HepG2 (cell line): Measurements from ENCODE around the gene KCNE2. TPM values are rescaled to one million over a fixed set of nuclear protein-coding genes. Genes with fewer than 3 reads are reported as not detected.

Experiments
- ETV5 ChIP-seq: IDR thresholded peaks from 2 replicates; pipeline ENCODE4 v1.6.1; 2018; ENCODE audit warnings: missing biosample characterization, missing genetic modification reagents, inconsistent platforms, borderline replicate concordance
- FUBP1 ChIP-seq: sonication (generic); formaldehyde crosslinking; IDR thresholded peaks from 2 replicates; pipeline ENCODE4 v1.5.1; 2020; ENCODE audit warnings: missing genetic modification reagents, mild to moderate bottlenecking, borderline replicate concordance
- GTF3A ChIP-seq: sonication (generic); formaldehyde crosslinking; conservative IDR thresholded peaks from 2 replicates; pipeline ENCODE4 v1.4.0; 2020; ENCODE audit warnings: mild to moderate bottlenecking, missing genetic modification reagents
- HINFP ChIP-seq: sonication (generic); formaldehyde crosslinking; IDR thresholded peaks from 2 replicates; pipeline ENCODE4 v1.4.0; 2020; ENCODE audit warnings: low read depth, mild to moderate bottlenecking, missing genetic modification reagents
- HOXA5 ChIP-seq: sonication (generic); formaldehyde crosslinking; IDR thresholded peaks from 2 replicates; pipeline ENCODE4 v1.4.0; 2020; ENCODE audit warnings: missing genetic modification reagents
- SNAPC5 ChIP-seq: sonication (generic); formaldehyde crosslinking; IDR thresholded peaks from 2 replicates; pipeline ENCODE4 v1.8.1; 2023; ENCODE audit warnings: mild to moderate bottlenecking, missing genetic modification reagents, borderline replicate concordance
- SP2 ChIP-seq: sonication (generic); formaldehyde crosslinking; IDR thresholded peaks from 2 replicates; pipeline ENCODE4 v1.5.1; 2020; ENCODE audit warnings: mild to moderate bottlenecking, missing genetic modification reagents
- ZNF10 ChIP-seq: sonication (generic); formaldehyde crosslinking; IDR thresholded peaks from 2 replicates; pipeline ENCODE4 v1.4.0; 2020; ENCODE audit warnings: mild to moderate bottlenecking, low read depth, missing genetic modification reagents, borderline replicate concordance
- ZNF703 ChIP-seq: sonication (generic); formaldehyde crosslinking; IDR thresholded peaks from 2 replicates; pipeline ENCODE4 v1.5.1; 2020; ENCODE audit warnings: missing genetic modification reagents, mild to moderate bottlenecking, moderate library complexity, borderline replicate concordance
- polyA plus RNA-seq, 8 experiments: library from polyadenylated mRNA; depleted of rRNA in 3 of 8; stranded (reverse) in 7 of 8; unstranded in 1 of 8; fragments of >200 nt; fragmentation: Illumina TruSeq in 4 of 8; extraction: Trizol in 4 of 8; gene quantifications; 2 replicates each; pipeline versions ENCODE4 v1.2.1 to v1.2.3, GENCODE V29; 2011 to 2016; ENCODE audit warnings: low read depth in 4 of 8, missing spikeins in 1 of 8, mixed read lengths in 1 of 8; ENCODE audit not compliant: insufficient read depth in 1 of 8
- total RNA-seq, 5 experiments: library from RNA; depleted of rRNA; stranded (reverse); fragments of >200 nt; fragmentation: Illumina TruSeq; extraction: Trizol; gene quantifications; 2 replicates each; pipeline ENCODE4 v1.2.3, GENCODE V29; 2016; ENCODE audit warnings: low read depth in 1 of 5
- TF ChIP-seq, protein P1 (sequence below), 2 experiments: sonication (generic) in 1 of 2; formaldehyde crosslinking in 1 of 2; IDR thresholded peaks; 2 replicates each; pipeline versions ENCODE4 v1.5.1 to v1.6.1; 2011 to 2020; ENCODE audit warnings: borderline replicate concordance in 1 of 2, low read depth in 1 of 2, low read length in 1 of 2, mild to moderate bottlenecking in 1 of 2, missing genetic modification reagents in 1 of 2, moderate library complexity in 1 of 2
- TF ChIP-seq, protein P2 (sequence below): sonication (generic); formaldehyde crosslinking; conservative IDR thresholded peaks from 2 replicates; pipeline ENCODE4 v1.4.0; 2020; ENCODE audit warnings: missing genetic modification reagents
- TF ChIP-seq, protein P3 (sequence below): sonication (generic); formaldehyde crosslinking; IDR thresholded peaks from 2 replicates; pipeline ENCODE4 v1.4.0; 2020; ENCODE audit warnings: missing genetic modification reagents, borderline replicate concordance

KCNE2 gene
- total and polyA plus RNA-seq, 2 of the 13 experiments (the other 11 are each of a cell fraction or from before 2014, with no cell fraction given): not detected

GRCh38 chr21:34351786-34352241 lies 12.0 kb upstream of the KCNE2 start (continued):
- TF ChIP-seq FUBP1 (CRISPR knock-in tag): no peak
- TF ChIP-seq, protein P1, sequence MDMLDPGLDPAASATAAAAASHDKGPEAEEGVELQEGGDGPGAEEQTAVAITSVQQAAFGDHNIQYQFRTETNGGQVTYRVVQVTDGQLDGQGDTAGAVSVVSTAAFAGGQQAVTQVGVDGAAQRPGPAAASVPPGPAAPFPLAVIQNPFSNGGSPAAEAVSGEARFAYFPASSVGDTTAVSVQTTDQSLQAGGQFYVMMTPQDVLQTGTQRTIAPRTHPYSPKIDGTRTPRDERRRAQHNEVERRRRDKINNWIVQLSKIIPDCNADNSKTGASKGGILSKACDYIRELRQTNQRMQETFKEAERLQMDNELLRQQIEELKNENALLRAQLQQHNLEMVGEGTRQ (IDR thresholded peaks at IDR 0.05; ENCODE audit: low read depth, low read length): no peak
- TF ChIP-seq, protein P1 (CRISPR knock-in tag; IDR thresholded peaks at IDR 0.05; ENCODE audit: borderline replicate concordance): no peak
- TF ChIP-seq SNAPC5 (CRISPR knock-in tag): no peak
- no peak for TF ChIP-seq SP2
- TF ChIP-seq, protein P2, sequence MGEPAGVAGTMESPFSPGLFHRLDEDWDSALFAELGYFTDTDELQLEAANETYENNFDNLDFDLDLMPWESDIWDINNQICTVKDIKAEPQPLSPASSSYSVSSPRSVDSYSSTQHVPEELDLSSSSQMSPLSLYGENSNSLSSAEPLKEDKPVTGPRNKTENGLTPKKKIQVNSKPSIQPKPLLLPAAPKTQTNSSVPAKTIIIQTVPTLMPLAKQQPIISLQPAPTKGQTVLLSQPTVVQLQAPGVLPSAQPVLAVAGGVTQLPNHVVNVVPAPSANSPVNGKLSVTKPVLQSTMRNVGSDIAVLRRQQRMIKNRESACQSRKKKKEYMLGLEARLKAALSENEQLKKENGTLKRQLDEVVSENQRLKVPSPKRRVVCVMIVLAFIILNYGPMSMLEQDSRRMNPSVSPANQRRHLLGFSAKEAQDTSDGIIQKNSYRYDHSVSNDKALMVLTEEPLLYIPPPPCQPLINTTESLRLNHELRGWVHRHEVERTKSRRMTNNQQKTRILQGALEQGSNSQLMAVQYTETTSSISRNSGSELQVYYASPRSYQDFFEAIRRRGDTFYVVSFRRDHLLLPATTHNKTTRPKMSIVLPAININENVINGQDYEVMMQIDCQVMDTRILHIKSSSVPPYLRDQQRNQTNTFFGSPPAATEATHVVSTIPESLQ: no peak
- TF ChIP-seq ETV5 (CRISPR knock-in tag): no peak
- TF ChIP-seq, protein P3, sequence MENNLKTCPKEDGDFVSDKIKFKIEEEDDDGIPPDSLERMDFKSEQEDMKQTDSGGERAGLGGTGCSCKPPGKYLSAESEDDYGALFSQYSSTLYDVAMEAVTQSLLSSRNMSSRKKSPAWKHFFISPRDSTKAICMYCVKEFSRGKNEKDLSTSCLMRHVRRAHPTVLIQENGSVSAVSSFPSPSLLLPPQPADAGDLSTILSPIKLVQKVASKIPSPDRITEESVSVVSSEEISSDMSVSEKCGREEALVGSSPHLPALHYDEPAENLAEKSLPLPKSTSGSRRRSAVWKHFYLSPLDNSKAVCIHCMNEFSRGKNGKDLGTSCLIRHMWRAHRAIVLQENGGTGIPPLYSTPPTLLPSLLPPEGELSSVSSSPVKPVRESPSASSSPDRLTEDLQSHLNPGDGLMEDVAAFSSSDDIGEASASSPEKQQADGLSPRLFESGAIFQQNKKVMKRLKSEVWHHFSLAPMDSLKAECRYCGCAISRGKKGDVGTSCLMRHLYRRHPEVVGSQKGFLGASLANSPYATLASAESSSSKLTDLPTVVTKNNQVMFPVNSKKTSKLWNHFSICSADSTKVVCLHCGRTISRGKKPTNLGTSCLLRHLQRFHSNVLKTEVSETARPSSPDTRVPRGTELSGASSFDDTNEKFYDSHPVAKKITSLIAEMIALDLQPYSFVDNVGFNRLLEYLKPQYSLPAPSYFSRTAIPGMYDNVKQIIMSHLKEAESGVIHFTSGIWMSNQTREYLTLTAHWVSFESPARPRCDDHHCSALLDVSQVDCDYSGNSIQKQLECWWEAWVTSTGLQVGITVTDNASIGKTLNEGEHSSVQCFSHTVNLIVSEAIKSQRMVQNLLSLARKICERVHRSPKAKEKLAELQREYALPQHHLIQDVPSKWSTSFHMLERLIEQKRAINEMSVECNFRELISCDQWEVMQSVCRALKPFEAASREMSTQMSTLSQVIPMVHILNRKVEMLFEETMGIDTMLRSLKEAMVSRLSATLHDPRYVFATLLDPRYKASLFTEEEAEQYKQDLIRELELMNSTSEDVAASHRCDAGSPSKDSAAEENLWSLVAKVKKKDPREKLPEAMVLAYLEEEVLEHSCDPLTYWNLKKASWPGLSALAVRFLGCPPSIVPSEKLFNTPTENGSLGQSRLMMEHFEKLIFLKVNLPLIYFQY: no peak
- TF ChIP-seq GTF3A (CRISPR knock-in tag): no peak
- no peak for TF ChIP-seq HINFP (CRISPR knock-in tag)
- TF ChIP-seq ZNF703 (CRISPR knock-in tag): no peak
- no peak for TF ChIP-seq ZNF10 (CRISPR knock-in tag)
- TF ChIP-seq HOXA5: no peak
